GM12874 (cell line): ENCODE measurements around the gene KRTAP9-1.

Experiments
- CTCF ChIP-seq: IDR thresholded peaks from 2 replicates; pipeline ENCODE4 v1.5.1; 2011; ENCODE audit warnings: low read depth, mild to moderate bottlenecking, control low read depth, low read length, moderate library complexity; ENCODE audit not compliant: insufficient read depth

Gene KRTAP9-1

GRCh38 chr17:41171886-41172285 is 17.8 kb upstream of the KRTAP9-1 start:
- TF ChIP-seq CTCF = no peak

GRCh38 chr17:41176744-41177387 is 12.8 kb upstream of the KRTAP9-1 start:
- no peak for TF ChIP-seq CTCF

GRCh38 chr17:41177727-41178271 is 11.9 kb upstream of the KRTAP9-1 start, which contains the start of gene KRTAP4-2:
Gene KRTAP4-2, minus strand, starts transcription at chr17:41178221. Its CDS starts 57 bp downstream, at chr17:41178164.
- TF ChIP-seq CTCF = no peak

- TF ChIP-seq CTCF = no peak
Measured at GRCh38 chr17:41178341-41178740, 11.3 kb upstream of the KRTAP9-1 start.

GRCh38 chr17:41178843-41179616 is 10.7 kb upstream of the KRTAP9-1 start:
- TF ChIP-seq CTCF = no peak

GRCh38 chr17:41184480-41184961 is 5.2 kb upstream of the KRTAP9-1 start, which contains the start of gene KRTAP4-1:
Gene KRTAP4-1, minus strand, starts transcription at chr17:41184911. Its CDS starts 57 bp downstream, at chr17:41184854.
- no peak for TF ChIP-seq CTCF

- TF ChIP-seq CTCF = no peak
Measured at GRCh38 chr17:41185001-41185400, 4.7 kb upstream of the KRTAP9-1 start.
